Measurements from ENCODE around the gene QRICH2. TPM values are rescaled to one million over a fixed set of nuclear protein-coding genes. Genes with fewer than 3 reads are reported as not detected.

Gene QRICH2
- total and polyA plus RNA-seq, 9 of the 15 experiments (the other 6 are each of a cell fraction or from before 2014, with no cell fraction given), result 0.03 to 1.6 (median 0.81) TPM

- TF ChIP-seq MNT (conservative IDR thresholded peaks at IDR 0.05) (peak in 1 of 2 experiments; percentile 32; a peak in 2 of 4 replicates), SAFB (IDR thresholded peaks at IDR 0.05; ENCODE audit: borderline replicate concordance, low read depth, low read length) (no peak), ZNF75A (CRISPR knock-in tag; IDR thresholded peaks at IDR 0.05) (no peak), DDX20 (tag; IDR thresholded peaks at IDR 0.05; ENCODE audit: low read depth) (no peak), SMARCC2 (IDR thresholded peaks at IDR 0.05; ENCODE audit: low read depth) (no peak), LCOR (CRISPR knock-in tag; IDR thresholded peaks at IDR 0.05) (0 out of 2 replicates have a peak, but pooled peaks have one; percentile 51), CBX1 (IDR thresholded peaks at IDR 0.05; ENCODE audit: low read depth) (no peak), IRF9 (tag; IDR thresholded peaks at IDR 0.05) (no peak), HDAC8 (tag; IDR thresholded peaks at IDR 0.05) (no peak), NCOR1 (IDR thresholded peaks at IDR 0.05) (no peak), CGGBP1 (CRISPR knock-in tag; IDR thresholded peaks at IDR 0.05) (no peak), MEF2D (tag; conservative IDR thresholded peaks at IDR 0.05; ENCODE audit: low read depth) (no peak; the same call in 1 of the 2 replicates), ZKSCAN1 (IDR thresholded peaks at IDR 0.05; ENCODE audit: low read depth, low read length) (no peak), PCBP1 (IDR thresholded peaks at IDR 0.05; ENCODE audit: low read depth, low read length, poor library complexity, severe bottlenecking) (no peak), ZNF217 (CRISPR knock-in tag; IDR thresholded peaks at IDR 0.05) (no peak), ZBTB7A (IDR thresholded peaks at IDR 0.05; ENCODE audit: borderline replicate concordance, control insufficient read depth, low read depth, low read length) (no peak), FOXA1 (IDR thresholded peaks at IDR 0.05; ENCODE audit: borderline replicate concordance) (no peak), ZNF384 (IDR thresholded peaks at IDR 0.05; ENCODE audit: low read depth, low read length) (no peak), POLR2AphosphoS2 (IDR thresholded peaks at IDR 0.05; ENCODE audit: low read length) (no peak), STAT5A (IDR thresholded peaks at IDR 0.05; ENCODE audit: borderline replicate concordance, low read length) (no peak), ZNF184 (CRISPR knock-in tag; IDR thresholded peaks at IDR 0.05) (no peak), AFF4 (CRISPR knock-in tag; IDR thresholded peaks at IDR 0.05) (no peak), KLF16 (IDR thresholded peaks at IDR 0.05) (no peak), PTTG1 (tag; IDR thresholded peaks at IDR 0.05; ENCODE audit: low read depth) (no peak), ZNF121 (CRISPR knock-in tag; conservative IDR thresholded peaks at IDR 0.05) (no peak), NBN (IDR thresholded peaks at IDR 0.05; ENCODE audit: low read depth) (no peak)
Measured at GRCh38 chr17:76241204-76241538, 66.9 kb downstream of the QRICH2 start (continued).

Measured in K562 (cell line).